IgD-negative memory B cell (primary cell): ENCODE data around the gene COL17A1. TPM values are rescaled to one million over a fixed set of nuclear protein-coding genes. Genes with fewer than 3 reads are reported as not detected.
A peak's percentile ranks its signal among the peaks of the same experiment; 100 is the strongest.

Experiments used
- H3K27ac Mint-ChIP-seq, 3 donors: one replicate each; pipeline ENCODE4 v1.8.0; 2020 to 2022; ENCODE audit warnings: mild to moderate bottlenecking in 3 of 3, mixed read lengths in 3 of 3, moderate library complexity in 1 of 3
- H3K27me3 Mint-ChIP-seq: one replicate; pipeline ENCODE4 v1.8.0; 2021; ENCODE audit warnings: mixed read lengths
- H3K36me3 Mint-ChIP-seq: one replicate; pipeline ENCODE4 v1.8.0; 2020; ENCODE audit warnings: mild to moderate bottlenecking, mixed read lengths
- H3K4me1 Mint-ChIP-seq, 3 donors: one replicate each; pipeline ENCODE4 v1.8.0; 2020 to 2022; ENCODE audit warnings: mixed read lengths in 3 of 3, mild to moderate bottlenecking in 1 of 3
- H3K4me3 Mint-ChIP-seq, 4 donors: one replicate each; pipeline ENCODE4 v1.8.0; 2020 to 2022; ENCODE audit warnings: mild to moderate bottlenecking in 4 of 4, mixed read lengths in 4 of 4, moderate library complexity in 3 of 4
- H3K9me3 Mint-ChIP-seq, 3 donors: one replicate each; pipeline ENCODE4 v1.8.0; 2020 to 2021; ENCODE audit warnings: mixed read lengths in 3 of 3, mild to moderate bottlenecking in 1 of 3
- polyA plus RNA-seq: library from polyadenylated mRNA; unstranded; fragments of 300-500 nt; fragmentation: Illumina TruSeq; gene quantifications from one replicate; pipeline ENCODE4 v1.2.3, GENCODE V29; 2021

COL17A1 gene
- polyA plus RNA-seq, 1 donor from 2014 or later, result not detected

GRCh38 chr10:104077663-104078151, 8.0 kb downstream of the COL17A1 start:
- no peaks in the 10 kb centered on the region for H3K9me3 Mint-ChIP-seq

GRCh38 chr10:104077247-104077646, 8.4 kb downstream of the COL17A1 start:
- no peak overlapping the region for H3K4me3 Mint-ChIP-seq
- H3K27ac Mint-ChIP-seq, result no peak overlapping the region
- no peaks in the 10 kb centered on the region for H3K9me3 Mint-ChIP-seq
- H3K27me3 Mint-ChIP-seq, result no peaks in the 10 kb centered on the region
- no peaks in the 10 kb centered on the region for H3K4me1 Mint-ChIP-seq
- no peaks in the 10 kb centered on the region for H3K36me3 Mint-ChIP-seq

More at GRCh38 chr10:104077663-104078151, 8.0 kb downstream of the COL17A1 start:
- no peaks in the 10 kb centered on the region for H3K27me3 Mint-ChIP-seq
- H3K4me3 Mint-ChIP-seq, result no peak overlapping the region
- H3K4me1 Mint-ChIP-seq, result no peaks in the 10 kb centered on the region
- H3K27ac Mint-ChIP-seq, result no peak overlapping the region
- H3K36me3 Mint-ChIP-seq, result no peaks in the 10 kb centered on the region

- H3K36me3 Mint-ChIP-seq, result no peaks in the 10 kb centered on the region
- no peaks in the 10 kb centered on the region for H3K9me3 Mint-ChIP-seq
- no peak overlapping the region for H3K27ac Mint-ChIP-seq
- H3K4me3 Mint-ChIP-seq, result no peak overlapping the region
- no peaks in the 10 kb centered on the region for H3K27me3 Mint-ChIP-seq
- H3K4me1 Mint-ChIP-seq, result no peaks in the 10 kb centered on the region
Observed at GRCh38 chr10:104076743-104077160, 8.9 kb downstream of the COL17A1 start.

GRCh38 chr10:104074505-104074904, 11.2 kb downstream of the COL17A1 start:
- H3K27me3 Mint-ChIP-seq, result no peaks in the 10 kb centered on the region
- H3K9me3 Mint-ChIP-seq, result no peaks in the 10 kb centered on the region
- no peak overlapping the region for H3K27ac Mint-ChIP-seq
- H3K4me3 Mint-ChIP-seq, result no peak overlapping the region
- H3K4me1 Mint-ChIP-seq, result no peaks in the 10 kb centered on the region
- H3K36me3 Mint-ChIP-seq, result no peaks in the 10 kb centered on the region

GRCh38 chr10:104072786-104073185, 12.9 kb downstream of the COL17A1 start:
- Mint-ChIP-seq H3K4me1 (no peaks in the 10 kb centered on the region), H3K27ac (no peak overlapping the region), H3K9me3 (no peaks in the 10 kb centered on the region), H3K27me3 (no peaks in the 10 kb centered on the region), H3K4me3 (no peak overlapping the region), H3K36me3 (no peaks in the 10 kb centered on the region)

- no peak overlapping the region for H3K4me3 Mint-ChIP-seq
- no peaks in the 10 kb centered on the region for H3K36me3 Mint-ChIP-seq
- no peaks in the 10 kb centered on the region for H3K4me1 Mint-ChIP-seq
- no peaks in the 10 kb centered on the region for H3K9me3 Mint-ChIP-seq
- peaks cover 1% of the 10 kb centered on the region for H3K27me3 Mint-ChIP-seq
- no peak overlapping the region for H3K27ac Mint-ChIP-seq
Observed at GRCh38 chr10:104069613-104070012, 16.1 kb downstream of the COL17A1 start.

- Mint-ChIP-seq H3K4me1 (no peaks in the 10 kb centered on the region), H3K36me3 (peaks cover 2% of the 10 kb centered on the region), H3K27ac (no peak overlapping the region), H3K9me3 (no peaks in the 10 kb centered on the region), H3K4me3 (no peak overlapping the region), H3K27me3 (peaks cover 1% of the 10 kb centered on the region)
Observed at GRCh38 chr10:104067525-104067924, 18.2 kb downstream of the COL17A1 start.

- Mint-ChIP-seq H3K4me1 (no peaks in the 10 kb centered on the region), H3K4me3 (no peak overlapping the region), H3K27me3 (peaks cover 1% of the 10 kb centered on the region), H3K36me3 (peaks cover 2% of the 10 kb centered on the region), H3K9me3 (no peaks in the 10 kb centered on the region), H3K27ac (no peak overlapping the region)
Observed at GRCh38 chr10:104066945-104067344, 18.7 kb downstream of the COL17A1 start.

GRCh38 chr10:104065748-104066147, 19.9 kb downstream of the COL17A1 start:
- no peaks in the 10 kb centered on the region for H3K4me1 Mint-ChIP-seq
- no peak overlapping the region for H3K4me3 Mint-ChIP-seq
- no peak overlapping the region for H3K27ac Mint-ChIP-seq
- peaks cover 2% of the 10 kb centered on the region for H3K36me3 Mint-ChIP-seq
- peaks cover 1% of the 10 kb centered on the region for H3K27me3 Mint-ChIP-seq
- H3K9me3 Mint-ChIP-seq, result no peaks in the 10 kb centered on the region

- H3K27me3 Mint-ChIP-seq, result peaks cover 1% of the 10 kb centered on the region
- no peak overlapping the region for H3K27ac Mint-ChIP-seq
- H3K4me1 Mint-ChIP-seq, result no peaks in the 10 kb centered on the region
- no peak overlapping the region for H3K4me3 Mint-ChIP-seq
- peaks cover 2% of the 10 kb centered on the region for H3K36me3 Mint-ChIP-seq
- H3K9me3 Mint-ChIP-seq, result no peaks in the 10 kb centered on the region
Observed at GRCh38 chr10:104061196-104061595, 24.5 kb downstream of the COL17A1 start.

- H3K4me3 Mint-ChIP-seq, result no peak overlapping the region
Observed at GRCh38 chr10:104059364-104059763, 26.3 kb downstream of the COL17A1 start.

GRCh38 chr10:104057717-104058116, 28.0 kb downstream of the COL17A1 start:
- H3K4me1 Mint-ChIP-seq, result no peaks in the 10 kb centered on the region
- no peaks in the 10 kb centered on the region for H3K9me3 Mint-ChIP-seq
- no peak overlapping the region for H3K4me3 Mint-ChIP-seq
- no peaks in the 10 kb centered on the region for H3K27me3 Mint-ChIP-seq
- H3K36me3 Mint-ChIP-seq, result peaks cover 3% of the 10 kb centered on the region
- no peak overlapping the region for H3K27ac Mint-ChIP-seq

More at GRCh38 chr10:104059364-104059763, 26.3 kb downstream of the COL17A1 start:
- Mint-ChIP-seq H3K27ac (no peak overlapping the region), H3K27me3 (no peaks in the 10 kb centered on the region), H3K36me3 (peaks cover 2% of the 10 kb centered on the region), H3K9me3 (no peaks in the 10 kb centered on the region), H3K4me1 (no peaks in the 10 kb centered on the region)

GRCh38 chr10:104056619-104057273, 28.9 kb downstream of the COL17A1 start:
- Mint-ChIP-seq H3K4me1 (no peaks in the 10 kb centered on the region), H3K4me3 (no peak overlapping the region), H3K27me3 (no peaks in the 10 kb centered on the region), H3K36me3 (peaks cover 3% of the 10 kb centered on the region), H3K9me3 (no peaks in the 10 kb centered on the region), H3K27ac (no peak overlapping the region)

- Mint-ChIP-seq H3K9me3 (no peaks in the 10 kb centered on the region), H3K4me3 (no peak overlapping the region), H3K4me1 (no peaks in the 10 kb centered on the region), H3K27me3 (no peaks in the 10 kb centered on the region), H3K36me3 (peaks cover 3% of the 10 kb centered on the region), H3K27ac (no peak overlapping the region)
Observed at GRCh38 chr10:104054430-104054829, 31.2 kb downstream of the COL17A1 start.

GRCh38 chr10:104053201-104053600, 32.5 kb downstream of the COL17A1 start:
- Mint-ChIP-seq H3K4me3 (peak overlapping the region in 1 of 4 donors; percentile 5), H3K27ac (no peak overlapping the region), H3K4me1 (no peaks in the 10 kb centered on the region), H3K9me3 (no peaks in the 10 kb centered on the region), H3K36me3 (peaks cover 3% of the 10 kb centered on the region), H3K27me3 (no peaks in the 10 kb centered on the region)

GRCh38 chr10:104052431-104052830, 33.2 kb downstream of the COL17A1 start:
- Mint-ChIP-seq H3K4me1 (no peaks in the 10 kb centered on the region), H3K36me3 (peaks cover 3% of the 10 kb centered on the region), H3K4me3 (no peak overlapping the region), H3K27ac (peak overlapping the region in 1 of 3 donors; percentile 11), H3K27me3 (no peaks in the 10 kb centered on the region), H3K9me3 (no peaks in the 10 kb centered on the region)
